Measurements from ENCODE around the gene KRTAP12-1.

GRCh38 chr21:44636209-44637017 is 45.5 kb downstream of the KRTAP12-1 start:
- no peak for TF ChIP-seq CTCF (conservative IDR thresholded peaks at IDR 0.05; ENCODE audit: low read length)
- TF ChIP-seq EZH2phosphoT487 (IDR thresholded peaks at IDR 0.05; ENCODE audit: borderline replicate concordance): no peak
